OCI-LY7 (cell line): ENCODE data around the gene RHBG. TPM values are rescaled to one million over a fixed set of nuclear protein-coding genes. Genes with fewer than 3 reads are reported as not detected.
A peak's percentile ranks its signal among the peaks of the same experiment; 100 is the strongest.

Source experiments
- BruUV-seq: library from RNA; stranded (reverse); fragments of 400-500 nt; replicated peaks from 2 replicates; lab custom pipeline; 2021; lab: Mats Ljungman, UMichigan
- CTCF ChIA-PET: fragments of 300-600 bp; sonication (Branson Sonifier 250); formaldehyde crosslinking; loops from one replicate; lab custom pipeline; 2022; ENCODE audit warnings: antibody characterized with exemption; ENCODE audit not compliant: unreplicated experiment; lab: Charles Lee
- POLR2A ChIA-PET: fragments of 300-600 bp; sonication (Branson Sonifier 250); formaldehyde crosslinking; loops from one replicate; lab custom pipeline; 2022; ENCODE audit warnings: antibody characterized with exemption; lab: Charles Lee
- DNase-seq: peaks from one replicate; pipeline ENCODE4 v3.0.0-alpha.2; 2015; ENCODE audit warnings: low spot score
- H2AFZ ChIP-seq: fragments of 200-600 bp; sonication (generic), shearing (Covaris generic); 2 replicates; pipeline ENCODE4 v1.6.1; 2014; ENCODE audit warnings: mild to moderate bottlenecking, antibody characterized with exemption, low read length, moderate library complexity
- H3K27ac ChIP-seq: fragments of 200-600 bp; sonication (generic); 2 replicates; pipeline ENCODE4 v1.5.1; 2014; ENCODE audit warnings: mixed run types, low read depth, mild to moderate bottlenecking, moderate library complexity, low read length, inconsistent platforms; ENCODE audit not compliant: poor library complexity, severe bottlenecking
- H3K36me3 ChIP-seq: fragments of 200-600 bp; sonication (generic); 2 replicates; pipeline ENCODE4 v1.6.1; 2014; ENCODE audit warnings: mild to moderate bottlenecking, antibody characterized with exemption, low read length, moderate library complexity, mixed read lengths; ENCODE audit not compliant: insufficient read depth
- H3K4me1 ChIP-seq: fragments of 200-600 bp; sonication (generic); 2 replicates; pipeline ENCODE4 v1.5.1; 2014; ENCODE audit warnings: mild to moderate bottlenecking, low read length; ENCODE audit not compliant: insufficient read depth, poor library complexity, severe bottlenecking
- H3K4me2 ChIP-seq: fragments of 200-600 bp; sonication (generic); 2 replicates; pipeline ENCODE4 v1.6.1; 2014; ENCODE audit warnings: mild to moderate bottlenecking, low read length
- H3K4me3 ChIP-seq: fragments of 200-600 bp; sonication (generic); 2 replicates; pipeline ENCODE4 v1.5.1; 2014; ENCODE audit warnings: mild to moderate bottlenecking, low read depth, low read length; ENCODE audit not compliant: poor library complexity, severe bottlenecking
- H3K79me2 ChIP-seq: fragments of 200-600 bp; sonication (generic); 2 replicates; pipeline ENCODE4 v1.6.1; 2016; ENCODE audit warnings: low read depth, mild to moderate bottlenecking, low read length, moderate library complexity, mixed read lengths; ENCODE audit not compliant: insufficient read depth
- H3K9me2 ChIP-seq: fragments of 200-600 bp; sonication (generic); 2 replicates; pipeline ENCODE4 v1.6.1; 2016; ENCODE audit warnings: mild to moderate bottlenecking, low read length, mixed read lengths; ENCODE audit not compliant: insufficient read depth
- H3K9me3 ChIP-seq: fragments of 200-600 bp; sonication (generic); 2 replicates; pipeline ENCODE4 v1.6.1; 2014; ENCODE audit warnings: mild to moderate bottlenecking, mixed run types, low read length, mixed read lengths
- H4K20me1 ChIP-seq: fragments of 200-600 bp; sonication (generic); 2 replicates; pipeline ENCODE4 v1.6.1; 2014; ENCODE audit warnings: mild to moderate bottlenecking, antibody characterized with exemption, low read length, moderate library complexity, mixed read lengths; ENCODE audit not compliant: insufficient read depth
- CTCF ChIP-seq: fragments of 200-600 bp; sonication (generic); conservative IDR thresholded peaks from 2 replicates; pipeline ENCODE4 v1.5.1; 2014; ENCODE audit warnings: mild to moderate bottlenecking, antibody characterized with exemption, low read length, moderate library complexity, mixed read lengths
- EZH2phosphoT487 ChIP-seq: fragments of 200-600 bp; sonication (generic); IDR thresholded peaks from 2 replicates; pipeline ENCODE4 v1.6.1; 2018; ENCODE audit warnings: low read depth, borderline replicate concordance, mild to moderate bottlenecking, mixed run types, antibody characterized with exemption, low read length, moderate library complexity, mixed read lengths
- intact Hi-C: fragments of 100-400 bp; cut with micrococcal nuclease; formaldehyde crosslinking; loops from one replicate; pipeline ENCODE4 v1.10.0; 2022; ENCODE audit not compliant: unreplicated experiment
- total RNA-seq, 2 experiments: library from RNA; depleted of rRNA in 1 of 2; stranded (reverse); fragments of >200 nt in 1 of 2; shearing (Covaris generic) in 1 of 2; gene quantifications; 2 replicates each; pipeline ENCODE4 v1.2.3, GENCODE V29; 2014 to 2022

The RHBG gene
- total RNA-seq, 2 experiments from 2014 or later, result not detected

- TF ChIP-seq EZH2phosphoT487 (no peak), CTCF (peak; percentile 98)
- no peaks in the 10 kb centered on the region for H3K9me2 ChIP-seq
- no peaks in the 10 kb centered on the region for H3K79me2 ChIP-seq
- no peak overlapping the region for H3K27ac ChIP-seq
- ChIA-PET CTCF (interaction anchor here (0.6 to 3.5 kb wide), 12 partner anchors 27 to 1141 kb away, joined by 3 to 40 read pairs (median 4); no protein-coding TSS in a partner anchor), POLR2A (interaction anchor here (0.8 to 2.4 kb wide), 4 partner anchors 56 to 215 kb away, joined by 3 to 10 read pairs (median 4); partner anchors contain the start of gene GPATCH4)
- peaks cover 3% of the 10 kb centered on the region for H3K4me1 ChIP-seq
- DNase-seq, result peak; percentile 85
- H3K36me3 ChIP-seq, result no peaks in the 10 kb centered on the region
- peak overlapping the region; percentile 18; the same call in 1 of the 2 replicates for H2AFZ ChIP-seq
- no peak overlapping the region for H3K4me3 ChIP-seq
- no TSS peak for BruUV-seq
- H3K9me3 ChIP-seq, result no peaks in the 10 kb centered on the region
- intact Hi-C loops, result loop anchor here (1.0 kb wide), 2 partner anchors 59 to 223 kb away; no protein-coding TSS in a partner anchor
- H3K4me2 ChIP-seq, result no peak overlapping the region
- no peaks in the 10 kb centered on the region for H4K20me1 ChIP-seq
These were observed 16.6 kb downstream of the RHBG start for GRCh38 chr1:156385534-156386031.

GRCh38 chr1:156386134-156386901 lies 17.3 kb downstream of the RHBG start:
- Histone ChIP-seq H2AFZ (peak overlapping the region; percentile 18; the same call in 1 of the 2 replicates), H3K4me2 (no peak overlapping the region), H4K20me1 (no peaks in the 10 kb centered on the region), H3K4me1 (peaks cover 3% of the 10 kb centered on the region), H3K4me3 (no peak overlapping the region), H3K9me3 (no peaks in the 10 kb centered on the region), H3K79me2 (no peaks in the 10 kb centered on the region), H3K9me2 (no peaks in the 10 kb centered on the region), H3K27ac (no peak overlapping the region), H3K36me3 (no peaks in the 10 kb centered on the region)
- ChIA-PET CTCF (interaction anchor here (0.6 to 3.5 kb wide), 11 partner anchors 28 to 1142 kb away, joined by 3 to 40 read pairs (median 4); no protein-coding TSS in a partner anchor), POLR2A (interaction anchor here (0.5 to 2.4 kb wide), 6 partner anchors 16 to 215 kb away, joined by 3 to 10 read pairs (median 4); partner anchors contain the start of gene GPATCH4)
- DNase-seq, result no peak
- no TSS peak for BruUV-seq
- intact Hi-C loops, result no loop called here
- TF ChIP-seq CTCF (no peak), EZH2phosphoT487 (no peak)
